Endometrium (tissue), 2 donors: ENCODE data around the gene PLCD1.

Experiments used
- FAIRE-seq: peaks from 2 replicates; lab custom pipeline; 2012; peaks lifted over from hg19 to GRCh38; lab: Jason Lieb, UNC
- donor health status: control.
- donor health status: control.

PLCD1 gene

GRCh38 chr3:37964146-37964545, 65.3 kb downstream of the PLCD1 start:
- no peak for FAIRE-seq

- FAIRE-seq, result no peak
Measured at GRCh38 chr3:37963635-37964034, 65.8 kb downstream of the PLCD1 start.

- FAIRE-seq, result no peak
Measured at GRCh38 chr3:37963016-37963415, 66.4 kb downstream of the PLCD1 start.

GRCh38 chr3:37961622-37962431, 67.6 kb downstream of the PLCD1 start:
- no peak for FAIRE-seq

- no peak for FAIRE-seq
Measured at GRCh38 chr3:37957539-37957936, 71.9 kb downstream of the PLCD1 start.
